A673 (cell line): Measurements from ENCODE around the gene CNN2.

Source experiments
- CTCF ChIP-seq: fragments of 300-800, 200-600 bp; sonication (generic); conservative IDR thresholded peaks from 2 replicates; pipeline ENCODE4 v1.5.1; 2017; ENCODE audit warnings: low read depth, mild to moderate bottlenecking, antibody characterized with exemption, low read length, moderate library complexity, mixed read lengths
- EZH2 ChIP-seq: fragments of 200-600 bp; sonication (generic); IDR thresholded peaks from 2 replicates; pipeline ENCODE4 v1.6.1; 2017; ENCODE audit warnings: borderline replicate concordance, low read depth, mild to moderate bottlenecking, mixed read lengths, antibody characterized with exemption, low read length; ENCODE audit not compliant: poor library complexity, severe bottlenecking

GRCh38 chr19:1073063-1073955, 46.9 kb downstream of the CNN2 start:
- no peak for TF ChIP-seq CTCF
- no peak for TF ChIP-seq EZH2
